Sigmoid colon (tissue), 4 donors: ENCODE results near the gene PTCD1.

Experiments
- POLR2A ChIP-seq, 2 donors: fragments of 450-650 bp; IDR thresholded peaks; one replicate each; pipeline ENCODE4 v1.6.1; 2016; ENCODE audit warnings: antibody characterized with exemption in 2 of 2, mild to moderate bottlenecking in 2 of 2, moderate library complexity in 2 of 2
- POLR2AphosphoS5 ChIP-seq, 4 donors: sonication (generic); formaldehyde crosslinking; IDR thresholded peaks; one replicate each; pipeline ENCODE4 v1.6.1; 2017; ENCODE audit warnings: antibody characterized with exemption in 4 of 4
- TF ChIP-seq, protein P1 (sequence below), 4 experiments: fragments of 450-650 bp in 3 of 4; fragments of 200-600 bp in 1 of 4; IDR thresholded peaks; one replicate each; pipeline ENCODE4 v1.5.1; 2016 to 2019; ENCODE audit warnings: antibody characterized with exemption in 4 of 4, mild to moderate bottlenecking in 3 of 4, moderate library complexity in 2 of 4

DNA sequence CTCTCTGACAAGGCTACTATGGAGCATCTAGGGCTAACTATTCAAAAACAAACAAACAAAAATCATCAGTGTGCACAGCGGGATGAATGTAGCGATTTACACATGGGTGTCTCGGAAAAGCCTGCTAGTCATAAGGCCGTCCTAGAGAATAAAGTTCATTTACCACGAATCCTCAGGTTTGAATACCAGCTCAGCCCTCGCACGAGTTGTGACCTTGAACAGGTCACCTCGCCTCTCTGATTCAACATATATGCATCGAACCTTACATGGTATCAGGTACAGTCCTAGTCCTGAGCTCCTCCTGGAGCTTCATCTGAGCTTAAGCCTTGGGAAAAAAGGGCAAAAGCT, 26.8 kb upstream of the PTCD1 start:
- TF ChIP-seq, protein P1, sequence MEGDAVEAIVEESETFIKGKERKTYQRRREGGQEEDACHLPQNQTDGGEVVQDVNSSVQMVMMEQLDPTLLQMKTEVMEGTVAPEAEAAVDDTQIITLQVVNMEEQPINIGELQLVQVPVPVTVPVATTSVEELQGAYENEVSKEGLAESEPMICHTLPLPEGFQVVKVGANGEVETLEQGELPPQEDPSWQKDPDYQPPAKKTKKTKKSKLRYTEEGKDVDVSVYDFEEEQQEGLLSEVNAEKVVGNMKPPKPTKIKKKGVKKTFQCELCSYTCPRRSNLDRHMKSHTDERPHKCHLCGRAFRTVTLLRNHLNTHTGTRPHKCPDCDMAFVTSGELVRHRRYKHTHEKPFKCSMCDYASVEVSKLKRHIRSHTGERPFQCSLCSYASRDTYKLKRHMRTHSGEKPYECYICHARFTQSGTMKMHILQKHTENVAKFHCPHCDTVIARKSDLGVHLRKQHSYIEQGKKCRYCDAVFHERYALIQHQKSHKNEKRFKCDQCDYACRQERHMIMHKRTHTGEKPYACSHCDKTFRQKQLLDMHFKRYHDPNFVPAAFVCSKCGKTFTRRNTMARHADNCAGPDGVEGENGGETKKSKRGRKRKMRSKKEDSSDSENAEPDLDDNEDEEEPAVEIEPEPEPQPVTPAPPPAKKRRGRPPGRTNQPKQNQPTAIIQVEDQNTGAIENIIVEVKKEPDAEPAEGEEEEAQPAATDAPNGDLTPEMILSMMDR (IDR thresholded peaks at IDR 0.05) = no peak
- TF ChIP-seq POLR2A (IDR thresholded peaks at IDR 0.05) (no peak), POLR2AphosphoS5 (IDR thresholded peaks at IDR 0.05) (no peak)
